ENCODE results near the gene CLCN5.
"Not testable (repeated sequence)": the region's sequence is repeated elsewhere in the genome, so short reads cannot be mapped to it uniquely, and the experiment has no call there.

CLCN5 gene

GRCh38 chrX:50000937-50001542, 78.6 kb downstream of the CLCN5 start:
- no peak for DNase-seq

- DNase-seq = no peak
These were observed 79.8 kb downstream of the CLCN5 start for GRCh38 chrX:50002067-50002714.

GRCh38 chrX:50003467-50003866, 81.1 kb downstream of the CLCN5 start:
- DNase-seq = no peak

- DNase-seq = no peak
These were observed 81.5 kb downstream of the CLCN5 start for GRCh38 chrX:50003927-50004326.

GRCh38 chrX:50025591-50025990, 103.2 kb downstream of the CLCN5 start:
- not testable (repeated sequence) for DNase-seq

- no peak for DNase-seq
These were observed 112.7 kb downstream of the CLCN5 start for GRCh38 chrX:50035126-50035525.

- no peak for DNase-seq
These were observed 114.0 kb downstream of the CLCN5 start for GRCh38 chrX:50036426-50036825.

GRCh38 chrX:50045823-50046222, 123.4 kb downstream of the CLCN5 start:
- no peak for DNase-seq

- DNase-seq = no peak
These were observed 126.8 kb downstream of the CLCN5 start for GRCh38 chrX:50049228-50049627.

- no peak for DNase-seq
These were observed 131.8 kb downstream of the CLCN5 start for GRCh38 chrX:50054147-50054546.

- DNase-seq = no peak
These were observed 144.0 kb downstream of the CLCN5 start for GRCh38 chrX:50066318-50066937.

- DNase-seq = no peak
These were observed 145.3 kb downstream of the CLCN5 start for GRCh38 chrX:50067435-50068284.

GRCh38 chrX:50068285-50068563, 145.8 kb downstream of the CLCN5 start:
- DNase-seq = no peak

GRCh38 chrX:50068893-50069292, 146.5 kb downstream of the CLCN5 start:
- DNase-seq = no peak

- no peak for DNase-seq
These were observed 149.1 kb downstream of the CLCN5 start for GRCh38 chrX:50071494-50071893.

GRCh38 chrX:50072110-50072509, 149.7 kb downstream of the CLCN5 start:
- DNase-seq = no peak

- DNase-seq = no peak
These were observed 151.2 kb downstream of the CLCN5 start for GRCh38 chrX:50073601-50074000.

- DNase-seq = no peak
These were observed 153.4 kb downstream of the CLCN5 start for GRCh38 chrX:50075630-50076339.

- DNase-seq = no peak
These were observed 159.0 kb downstream of the CLCN5 start for GRCh38 chrX:50081282-50081889.

GRCh38 chrX:50082741-50083140, 160.3 kb downstream of the CLCN5 start:
- no peak for DNase-seq

- DNase-seq = no peak
These were observed 166.2 kb downstream of the CLCN5 start for GRCh38 chrX:50088645-50089044.

GRCh38 chrX:50093625-50094024, 171.2 kb downstream of the CLCN5 start:
- DNase-seq = no peak

- DNase-seq = no peak
These were observed 174.7 kb downstream of the CLCN5 start for GRCh38 chrX:50097071-50097470.

Measured in activated naive CD4-positive, alpha-beta T cell treated with anti-CD3 and anti-CD28 coated beads, Interleukin-2, amount 50 U/mL, for 16 hours (primary cell).